Urothelium cell line (cell line): Measurements from ENCODE around the gene PRDX5.
A peak's percentile ranks its signal among the peaks of the same experiment; 100 is the strongest.

Experiments
- DNase-seq: peaks from one replicate; pipeline ENCODE4 v3.0.0; 2011; ENCODE audit warnings: low spot score, mixed read lengths
- FAIRE-seq: peaks from 2 replicates; lab custom pipeline; 2011; peaks lifted over from hg19 to GRCh38; lab: Jason Lieb, UNC

Gene PRDX5

GRCh38 chr11:64317961-64318765, at the start of gene PRDX5:
TSS of gene PRDX5 (plus strand) at chr11:64318121. CDS start at chr11:64318216, 95 bp downstream.
- DNase-seq (peak; percentile 96), FAIRE-seq (peak; percentile 93)

GRCh38 chr11:64268893-64269539, 48.9 kb upstream of the PRDX5 start:
- DNase-seq (peak; percentile 45), FAIRE-seq (no peak)

GRCh38 chr11:64269540-64270220, 48.2 kb upstream of the PRDX5 start:
- no peak for FAIRE-seq
- DNase-seq: peak; percentile 92

- FAIRE-seq (no peak), DNase-seq (no peak)
Observed at GRCh38 chr11:64275031-64275800, 42.7 kb upstream of the PRDX5 start.

GRCh38 chr11:64275841-64276240, 42.1 kb upstream of the PRDX5 start:
- DNase-seq (no peak), FAIRE-seq (no peak)

- DNase-seq: peak; percentile 64
- no peak for FAIRE-seq
Observed at GRCh38 chr11:64276653-64277431, 41.1 kb upstream of the PRDX5 start.

GRCh38 chr11:64278576-64279190, 39.2 kb upstream of the PRDX5 start:
- no peak for FAIRE-seq
- DNase-seq: no peak

GRCh38 chr11:64281957-64282770, 35.8 kb upstream of the PRDX5 start:
- FAIRE-seq: no peak
- DNase-seq: no peak

- no peak for DNase-seq
- FAIRE-seq: no peak
Observed at GRCh38 chr11:64283092-64283491, 34.8 kb upstream of the PRDX5 start.

- DNase-seq (peak; percentile 97), FAIRE-seq (peak; percentile 65)
Observed at GRCh38 chr11:64284048-64284961, 33.6 kb upstream of the PRDX5 start, which contains the start of gene BAD. TSS of gene BAD (minus strand) at chr11:64284665. CDS start at chr11:64284368, 297 bp downstream.

GRCh38 chr11:64284962-64285884, 32.7 kb upstream of the PRDX5 start, which contains the start of gene GPR137:
TSS of gene GPR137 (plus strand) at chr11:64285848. CDS start at chr11:64286525, 677 bp downstream.
- peak; percentile 85 for DNase-seq
- peak; percentile 52 for FAIRE-seq

GRCh38 chr11:64285885-64286800, 31.8 kb upstream of the PRDX5 start:
- no peak for DNase-seq
- no peak for FAIRE-seq

GRCh38 chr11:64286801-64287159, 31.1 kb upstream of the PRDX5 start:
- FAIRE-seq (no peak), DNase-seq (no peak)

- DNase-seq: no peak
- FAIRE-seq: no peak
Observed at GRCh38 chr11:64287676-64288352, 30.1 kb upstream of the PRDX5 start.

- DNase-seq (no peak), FAIRE-seq (no peak)
Observed at GRCh38 chr11:64288353-64288750, 29.6 kb upstream of the PRDX5 start.
